Breast epithelium (tissue), 4 donors: ENCODE results near the gene SF3A2. TPM values are rescaled to one million over a fixed set of nuclear protein-coding genes. Genes with fewer than 3 reads are reported as not detected.

Experiments
- DNase-seq, 2 donors: peaks; one replicate each; pipeline ENCODE4 v3.0.0-alpha.2; 2019; ENCODE audit warnings: low spot score in 2 of 2
- H3K27ac ChIP-seq, 2 donors: fragments of 200-600 bp; sonication (generic) in 1 of 2; one replicate each; pipeline ENCODE4 v1.5.1; 2016 to 2019; ENCODE audit warnings: mild to moderate bottlenecking in 1 of 2
- H3K27me3 ChIP-seq, 2 donors: fragments of 200-600 bp; sonication (generic) in 1 of 2; one replicate each; pipeline versions ENCODE4 v1.5.1 to v1.6.0; 2017 to 2019; ENCODE audit warnings: control low read depth in 1 of 2, mild to moderate bottlenecking in 1 of 2
- H3K36me3 ChIP-seq: fragments of 200-600 bp; one replicate; pipeline ENCODE4 v1.5.1; 2019
- H3K4me1 ChIP-seq, 2 donors: fragments of 200-600 bp; sonication (generic); one replicate each; pipeline ENCODE4 v1.5.1; 2016 to 2019; ENCODE audit warnings: control low read depth in 1 of 2
- H3K4me3 ChIP-seq, 3 donors: fragments of 200-600 bp; sonication (generic); 1 replicate in 2 of 3; 2 replicates in 1 of 3; pipeline ENCODE4 v1.5.1; 2016 to 2019; ENCODE audit warnings: mild to moderate bottlenecking in 3 of 3, moderate library complexity in 2 of 3
- H3K9me3 ChIP-seq, 2 donors: fragments of 200-600 bp; sonication (generic) in 1 of 2; one replicate each; pipeline ENCODE4 v1.5.1; 2016 to 2019; ENCODE audit warnings: control low read depth in 1 of 2
- CTCF ChIP-seq, 3 donors: fragments of 450-650 bp; IDR thresholded peaks; one replicate each; pipeline ENCODE4 v1.5.1; 2016 to 2017; ENCODE audit warnings: antibody characterized with exemption in 3 of 3, mild to moderate bottlenecking in 3 of 3, moderate library complexity in 3 of 3
- POLR2A ChIP-seq: fragments of 450-650 bp; IDR thresholded peaks from one replicate; pipeline ENCODE4 v1.6.1; 2016; ENCODE audit warnings: antibody characterized with exemption, mild to moderate bottlenecking, moderate library complexity
- POLR2AphosphoS5 ChIP-seq, 3 donors: sonication (generic); formaldehyde crosslinking; IDR thresholded peaks; one replicate each; pipeline ENCODE4 v1.6.1; 2017; ENCODE audit warnings: antibody characterized with exemption in 3 of 3
- intact Hi-C: fragments of 100-400 bp; cut with DNase I; formaldehyde crosslinking; loops from one replicate; pipeline ENCODE4 v1.15.1; 2023; ENCODE audit warnings: low total_unique reads
- total RNA-seq, 3 donors: library from RNA; depleted of rRNA; stranded (reverse); fragments of >200 nt; gene quantifications; one replicate each; pipeline ENCODE4 v1.1.0, GENCODE V29; 2016

Gene SF3A2
- total RNA-seq, 3 donors from 2014 or later, result 32.6 to 38.0 (median 33.3) TPM

GRCh38 chr19:2223391-2223790 lies 13.2 kb upstream of the SF3A2 start:
- intact Hi-C loops, result no loop called here
- Histone ChIP-seq H3K27me3 (no peaks in the 10 kb centered on the region), H3K4me1 (no peaks in the 10 kb centered on the region), H3K4me3 (no peak overlapping the region), H3K36me3 (no peaks in the 10 kb centered on the region), H3K9me3 (no peaks in the 10 kb centered on the region), H3K27ac (no peak overlapping the region)
- DNase-seq, result no peak
- TF ChIP-seq CTCF (IDR thresholded peaks at IDR 0.05) (no peak), POLR2A (no peak), POLR2AphosphoS5 (IDR thresholded peaks at IDR 0.05) (no peak)

GRCh38 chr19:2223959-2224358 lies 12.7 kb upstream of the SF3A2 start:
- Histone ChIP-seq H3K4me1 (no peaks in the 10 kb centered on the region), H3K27ac (no peak overlapping the region), H3K9me3 (no peaks in the 10 kb centered on the region), H3K4me3 (no peak overlapping the region), H3K36me3 (no peaks in the 10 kb centered on the region), H3K27me3 (no peaks in the 10 kb centered on the region)
- TF ChIP-seq POLR2A (no peak), CTCF (IDR thresholded peaks at IDR 0.05) (no peak), POLR2AphosphoS5 (IDR thresholded peaks at IDR 0.05) (no peak)
- intact Hi-C loops, result no loop called here
- DNase-seq, result no peak

GRCh38 chr19:2224754-2225349 lies 11.8 kb upstream of the SF3A2 start:
- H3K9me3 ChIP-seq, result no peaks in the 10 kb centered on the region
- TF ChIP-seq CTCF (IDR thresholded peaks at IDR 0.05) (no peak), POLR2AphosphoS5 (IDR thresholded peaks at IDR 0.05) (no peak), POLR2A (no peak)
- H3K4me3 ChIP-seq, result no peak overlapping the region
- H3K27ac ChIP-seq, result no peak overlapping the region
- DNase-seq, result no peak
- no peaks in the 10 kb centered on the region for H3K27me3 ChIP-seq
- intact Hi-C loops, result no loop called here
- H3K36me3 ChIP-seq, result no peaks in the 10 kb centered on the region
- H3K4me1 ChIP-seq, result no peaks in the 10 kb centered on the region

GRCh38 chr19:2225415-2226050 lies 11.1 kb upstream of the SF3A2 start:
- no peaks in the 10 kb centered on the region for H3K27me3 ChIP-seq
- no peak overlapping the region for H3K4me3 ChIP-seq
- DNase-seq, result no peak
- no peak overlapping the region for H3K27ac ChIP-seq
- no peak for TF ChIP-seq CTCF (IDR thresholded peaks at IDR 0.05)
- no peak for TF ChIP-seq POLR2AphosphoS5 (IDR thresholded peaks at IDR 0.05)
- no peak for TF ChIP-seq POLR2A
- no peaks in the 10 kb centered on the region for H3K36me3 ChIP-seq
- H3K4me1 ChIP-seq, result no peaks in the 10 kb centered on the region
- intact Hi-C loops, result no loop called here
- no peaks in the 10 kb centered on the region for H3K9me3 ChIP-seq

- Histone ChIP-seq H3K4me1 (no peaks in the 10 kb centered on the region), H3K4me3 (no peak overlapping the region), H3K27ac (no peak overlapping the region), H3K27me3 (no peaks in the 10 kb centered on the region), H3K36me3 (no peaks in the 10 kb centered on the region), H3K9me3 (no peaks in the 10 kb centered on the region)
- no peak for DNase-seq
- TF ChIP-seq CTCF (IDR thresholded peaks at IDR 0.05) (no peak), POLR2A (no peak), POLR2AphosphoS5 (IDR thresholded peaks at IDR 0.05) (no peak)
- intact Hi-C loops, result no loop called here
Measured at GRCh38 chr19:2226051-2226839, 10.4 kb upstream of the SF3A2 start.
